C4-2B (cell line): ENCODE data around the gene CCS.

Experiments
- ZFX ChIP-seq: fragments of 450-650 bp; IDR thresholded peaks from 2 replicates; pipeline ENCODE4 v1.6.1; 2017
- TF ChIP-seq, protein P1 (sequence below): fragments of 450-650 bp; conservative IDR thresholded peaks from 2 replicates; pipeline ENCODE4 v1.5.1; 2017; ENCODE audit warnings: mild to moderate bottlenecking

DNA sequence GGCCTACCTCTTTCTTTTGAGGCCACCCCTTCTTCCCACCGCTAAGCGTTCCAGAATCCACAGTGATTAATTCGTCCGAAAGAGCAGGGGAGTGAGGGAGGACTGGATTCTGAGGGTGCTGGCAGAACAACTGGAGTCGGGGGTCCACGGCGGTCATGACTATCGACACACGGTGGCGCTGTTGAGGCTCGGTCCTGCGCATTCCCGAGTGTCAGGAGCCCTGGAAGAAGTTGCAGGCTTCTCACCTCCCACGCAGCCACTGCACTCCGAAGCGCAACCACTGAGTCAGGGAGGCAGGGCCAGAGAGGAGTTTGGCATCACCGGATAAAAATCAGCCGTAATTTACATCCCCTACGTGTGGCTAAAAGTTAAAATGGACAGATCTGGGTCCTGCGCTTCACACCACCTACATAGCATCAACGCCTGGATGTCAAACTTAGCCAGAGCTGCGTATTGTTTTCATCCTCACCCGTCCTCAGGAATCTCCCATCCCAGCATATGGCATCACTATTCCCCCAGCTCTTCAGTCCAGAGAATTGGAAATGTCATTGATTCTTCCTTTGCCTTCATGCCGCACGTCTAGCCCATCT, 13.9 kb upstream of the CCS start:
- TF ChIP-seq, protein P1, sequence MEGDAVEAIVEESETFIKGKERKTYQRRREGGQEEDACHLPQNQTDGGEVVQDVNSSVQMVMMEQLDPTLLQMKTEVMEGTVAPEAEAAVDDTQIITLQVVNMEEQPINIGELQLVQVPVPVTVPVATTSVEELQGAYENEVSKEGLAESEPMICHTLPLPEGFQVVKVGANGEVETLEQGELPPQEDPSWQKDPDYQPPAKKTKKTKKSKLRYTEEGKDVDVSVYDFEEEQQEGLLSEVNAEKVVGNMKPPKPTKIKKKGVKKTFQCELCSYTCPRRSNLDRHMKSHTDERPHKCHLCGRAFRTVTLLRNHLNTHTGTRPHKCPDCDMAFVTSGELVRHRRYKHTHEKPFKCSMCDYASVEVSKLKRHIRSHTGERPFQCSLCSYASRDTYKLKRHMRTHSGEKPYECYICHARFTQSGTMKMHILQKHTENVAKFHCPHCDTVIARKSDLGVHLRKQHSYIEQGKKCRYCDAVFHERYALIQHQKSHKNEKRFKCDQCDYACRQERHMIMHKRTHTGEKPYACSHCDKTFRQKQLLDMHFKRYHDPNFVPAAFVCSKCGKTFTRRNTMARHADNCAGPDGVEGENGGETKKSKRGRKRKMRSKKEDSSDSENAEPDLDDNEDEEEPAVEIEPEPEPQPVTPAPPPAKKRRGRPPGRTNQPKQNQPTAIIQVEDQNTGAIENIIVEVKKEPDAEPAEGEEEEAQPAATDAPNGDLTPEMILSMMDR: peak; percentile 87
- TF ChIP-seq ZFX: no peak
